H1 (cell line): ENCODE measurements around the gene SLC8A3.

ENCODE experiments used
- CHD1 ChIP-seq: IDR thresholded peaks from 2 replicates; pipeline ENCODE4 v1.6.1; 2012; ENCODE audit warnings: low read depth, low read length, improper control_type of control experiment
- CREB1 ChIP-seq: IDR thresholded peaks from 2 replicates; pipeline ENCODE4 v1.6.1; 2012; ENCODE audit warnings: inconsistent platforms
- CTCF ChIP-seq, 3 experiments: IDR thresholded peaks; 1 replicate in 2 of 3; 2 replicates in 1 of 3; pipeline versions ENCODE4 v1.5.1 to v1.6.1; 2011; ENCODE audit warnings: low read length in 3 of 3, mild to moderate bottlenecking in 3 of 3, inconsistent platforms in 2 of 3, low read depth in 1 of 3, moderate library complexity in 1 of 3; ENCODE audit not compliant: insufficient read depth in 1 of 3; ENCODE audit errors: control extremely low read depth in 1 of 3
- EP300 ChIP-seq, 2 experiments: IDR thresholded peaks; 1 replicate in 1 of 2; 2 replicates in 1 of 2; pipeline ENCODE4 v1.6.1; 2011 to 2012; ENCODE audit warnings: low read depth in 2 of 2, low read length in 2 of 2, mild to moderate bottlenecking in 2 of 2, borderline replicate concordance in 1 of 2, inconsistent platforms in 1 of 2, moderate library complexity in 1 of 2
- EZH2 ChIP-seq: fragments of 200-600 bp; sonication (generic); IDR thresholded peaks from 2 replicates; pipeline ENCODE4 v1.7.1; 2012; ENCODE audit warnings: low read depth, mild to moderate bottlenecking, moderate library complexity, low read length, inconsistent platforms; ENCODE audit not compliant: severe bottlenecking
- FOSL1 ChIP-seq: IDR thresholded peaks from 2 replicates; pipeline ENCODE4 v1.6.1; 2011; ENCODE audit warnings: mild to moderate bottlenecking, low read depth, low read length, moderate library complexity; ENCODE audit not compliant: insufficient read depth
- GABPA ChIP-seq: IDR thresholded peaks from 2 replicates; pipeline ENCODE4 v1.6.1; 2011; ENCODE audit warnings: mild to moderate bottlenecking, low read length, moderate library complexity, borderline replicate concordance; ENCODE audit not compliant: insufficient read depth
- JUN ChIP-seq: IDR thresholded peaks from 2 replicates; pipeline ENCODE4 v1.6.1; 2011; ENCODE audit warnings: low read depth, mild to moderate bottlenecking, improper control_type of control experiment, low read length
- MAX ChIP-seq: IDR thresholded peaks from 2 replicates; pipeline ENCODE4 v1.6.1; 2012; ENCODE audit warnings: inconsistent platforms
- NRF1 ChIP-seq: IDR thresholded peaks from 2 replicates; pipeline ENCODE4 v1.6.1; 2011; ENCODE audit warnings: mild to moderate bottlenecking, low read depth, low read length, improper control_type of control experiment
- POLR2AphosphoS5 ChIP-seq: IDR thresholded peaks from 2 replicates; pipeline ENCODE4 v1.6.1; 2011; ENCODE audit warnings: low read depth, low read length
- TAF1 ChIP-seq: IDR thresholded peaks from 2 replicates; pipeline ENCODE4 v1.6.1; 2011; ENCODE audit warnings: mild to moderate bottlenecking, low read depth, low read length

- TF ChIP-seq TAF1 (no peak), MAX (no peak), NRF1 (no peak), EZH2 (no peak), JUN (no peak), FOSL1 (no peak), GABPA (no peak), CTCF (IDR thresholded peaks at IDR 0.05; ENCODE audit: control extremely low read depth in 1 of 3, insufficient read depth in 1 of 3, low read depth in 1 of 3, low read length in 3 of 3) (no peak), POLR2AphosphoS5 (no peak), CHD1 (no peak), EP300 (IDR thresholded peaks at IDR 0.05; ENCODE audit: borderline replicate concordance in 1 of 2, low read depth in 2 of 2, low read length in 2 of 2) (no peak), CREB1 (no peak)
Measured at GRCh38 chr14:70004791-70005190, 184.0 kb downstream of the SLC8A3 start.
